OCI-LY1 (cell line): Measurements from ENCODE around the gene ADAMTS9.

Experiments used
- CTCF ChIP-seq: fragments of 200-600 bp; sonication (generic), shearing (Covaris generic); IDR thresholded peaks from 2 replicates; pipeline ENCODE4 v1.5.1; 2017; ENCODE audit warnings: mild to moderate bottlenecking, antibody characterized with exemption, low read length, moderate library complexity, mixed read lengths
- EZH2 ChIP-seq: fragments of 200-600 bp; sonication (generic), shearing (Covaris generic); IDR thresholded peaks from 2 replicates; pipeline ENCODE4 v1.8.0; 2017; ENCODE audit warnings: borderline replicate concordance, mixed run types, mild to moderate bottlenecking, antibody characterized with exemption, low read length, moderate library complexity, mixed read lengths

- TF ChIP-seq CTCF (no peak), EZH2 (no peak)
These were observed 212.8 kb downstream of the ADAMTS9 start for GRCh38 chr3:64475037-64475436.
